ENCODE data around the gene SLC12A5.

DNA sequence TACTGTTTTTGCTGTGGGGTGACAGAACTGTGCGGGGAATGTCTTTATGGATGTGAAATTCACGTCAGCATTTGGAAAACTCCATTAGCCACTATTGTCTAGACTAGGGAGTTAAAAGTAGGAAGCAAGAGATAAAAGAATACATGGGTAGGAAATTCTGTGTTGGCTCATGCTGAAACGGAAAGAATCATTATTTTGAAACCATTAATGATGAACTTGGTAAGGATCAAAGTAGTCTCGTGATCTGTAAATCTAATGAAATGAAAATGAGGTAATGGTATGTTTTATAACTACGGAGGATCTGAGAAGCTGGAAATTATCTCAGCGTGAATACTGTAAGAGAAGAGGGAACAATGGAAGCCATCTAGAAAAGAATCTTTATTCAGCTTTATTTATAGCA is 78.0 kb downstream of the SLC12A5 start:
- TF ChIP-seq CTCF (IDR thresholded peaks at IDR 0.05 in 4 of 5, conservative IDR thresholded peaks at IDR 0.05 in 1 of 5) (no peak), POLR2A (IDR thresholded peaks at IDR 0.05) (no peak)

Measured in gastrocnemius medialis (tissue), 4 donors.